ENCODE data around the gene SCN5A.

The SCN5A gene

DNA sequence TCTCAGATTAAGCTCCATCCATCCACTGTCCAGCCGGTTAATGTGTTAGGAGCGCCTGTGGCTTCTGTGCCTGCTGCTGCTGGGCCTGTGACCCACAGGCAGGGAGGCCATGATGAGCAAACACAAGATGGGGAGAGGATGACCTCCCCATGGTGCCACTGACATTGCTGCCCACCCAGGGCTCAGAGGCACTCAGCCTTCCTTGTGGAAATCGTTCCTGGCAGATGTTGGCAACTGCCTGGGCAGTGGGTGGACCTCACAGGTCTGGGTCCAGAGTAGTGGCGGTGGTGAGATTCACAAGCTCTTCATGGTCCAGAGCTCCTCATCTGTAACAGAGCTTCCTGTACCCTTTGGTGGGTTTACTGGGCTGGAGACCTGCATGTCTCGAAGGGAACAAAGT, 38.6 kb downstream of the SCN5A start:
- TF ChIP-seq, protein P1, sequence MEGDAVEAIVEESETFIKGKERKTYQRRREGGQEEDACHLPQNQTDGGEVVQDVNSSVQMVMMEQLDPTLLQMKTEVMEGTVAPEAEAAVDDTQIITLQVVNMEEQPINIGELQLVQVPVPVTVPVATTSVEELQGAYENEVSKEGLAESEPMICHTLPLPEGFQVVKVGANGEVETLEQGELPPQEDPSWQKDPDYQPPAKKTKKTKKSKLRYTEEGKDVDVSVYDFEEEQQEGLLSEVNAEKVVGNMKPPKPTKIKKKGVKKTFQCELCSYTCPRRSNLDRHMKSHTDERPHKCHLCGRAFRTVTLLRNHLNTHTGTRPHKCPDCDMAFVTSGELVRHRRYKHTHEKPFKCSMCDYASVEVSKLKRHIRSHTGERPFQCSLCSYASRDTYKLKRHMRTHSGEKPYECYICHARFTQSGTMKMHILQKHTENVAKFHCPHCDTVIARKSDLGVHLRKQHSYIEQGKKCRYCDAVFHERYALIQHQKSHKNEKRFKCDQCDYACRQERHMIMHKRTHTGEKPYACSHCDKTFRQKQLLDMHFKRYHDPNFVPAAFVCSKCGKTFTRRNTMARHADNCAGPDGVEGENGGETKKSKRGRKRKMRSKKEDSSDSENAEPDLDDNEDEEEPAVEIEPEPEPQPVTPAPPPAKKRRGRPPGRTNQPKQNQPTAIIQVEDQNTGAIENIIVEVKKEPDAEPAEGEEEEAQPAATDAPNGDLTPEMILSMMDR (IDR thresholded peaks at IDR 0.05; ENCODE audit: low read depth, low read length): no peak
- TF ChIP-seq MYC (IDR thresholded peaks at IDR 0.05; ENCODE audit: low read depth, low read length) (no peak), POLR2A (IDR thresholded peaks at IDR 0.05; ENCODE audit: extremely low read depth, insufficient read length) (no peak)
- TF ChIP-seq, protein P2, sequence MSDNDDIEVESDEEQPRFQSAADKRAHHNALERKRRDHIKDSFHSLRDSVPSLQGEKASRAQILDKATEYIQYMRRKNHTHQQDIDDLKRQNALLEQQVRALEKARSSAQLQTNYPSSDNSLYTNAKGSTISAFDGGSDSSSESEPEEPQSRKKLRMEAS (IDR thresholded peaks at IDR 0.05; ENCODE audit: low read depth, low read length): no peak
- no peak overlapping the region for H3K4me3 ChIP-seq (ENCODE audit: low read depth, low read length)
- DNase-seq (ENCODE audit: low read depth): no peak

DNA sequence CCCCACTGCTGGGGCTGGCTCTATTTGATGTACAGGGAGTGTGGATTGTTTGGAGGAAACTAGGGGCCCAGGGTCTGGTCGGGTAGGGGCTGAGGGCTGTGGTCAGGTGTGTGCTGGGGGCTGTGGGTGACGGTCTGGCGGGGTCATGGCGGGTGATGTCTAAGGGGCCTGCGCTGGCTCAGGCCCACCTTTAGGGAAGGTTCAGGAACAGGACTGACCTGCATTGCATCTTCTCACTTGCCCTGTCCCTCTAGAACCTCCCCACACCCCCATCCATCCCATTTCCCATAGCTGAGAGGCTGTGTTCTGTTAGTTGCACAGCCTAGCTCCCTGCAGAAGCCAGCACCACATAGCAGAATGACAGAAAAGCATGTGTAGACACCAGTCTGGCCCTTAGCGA, 39.1 kb downstream of the SCN5A start:
- DNase-seq (ENCODE audit: low read depth): no peak
- TF ChIP-seq, protein P2 (IDR thresholded peaks at IDR 0.05; ENCODE audit: low read depth, low read length): no peak
- TF ChIP-seq MYC (IDR thresholded peaks at IDR 0.05; ENCODE audit: low read depth, low read length): no peak
- TF ChIP-seq, protein P1 (IDR thresholded peaks at IDR 0.05; ENCODE audit: low read depth, low read length): no peak
- TF ChIP-seq POLR2A (IDR thresholded peaks at IDR 0.05; ENCODE audit: extremely low read depth, insufficient read length): no peak
- no peak overlapping the region for H3K4me3 ChIP-seq (ENCODE audit: low read depth, low read length)

DNA sequence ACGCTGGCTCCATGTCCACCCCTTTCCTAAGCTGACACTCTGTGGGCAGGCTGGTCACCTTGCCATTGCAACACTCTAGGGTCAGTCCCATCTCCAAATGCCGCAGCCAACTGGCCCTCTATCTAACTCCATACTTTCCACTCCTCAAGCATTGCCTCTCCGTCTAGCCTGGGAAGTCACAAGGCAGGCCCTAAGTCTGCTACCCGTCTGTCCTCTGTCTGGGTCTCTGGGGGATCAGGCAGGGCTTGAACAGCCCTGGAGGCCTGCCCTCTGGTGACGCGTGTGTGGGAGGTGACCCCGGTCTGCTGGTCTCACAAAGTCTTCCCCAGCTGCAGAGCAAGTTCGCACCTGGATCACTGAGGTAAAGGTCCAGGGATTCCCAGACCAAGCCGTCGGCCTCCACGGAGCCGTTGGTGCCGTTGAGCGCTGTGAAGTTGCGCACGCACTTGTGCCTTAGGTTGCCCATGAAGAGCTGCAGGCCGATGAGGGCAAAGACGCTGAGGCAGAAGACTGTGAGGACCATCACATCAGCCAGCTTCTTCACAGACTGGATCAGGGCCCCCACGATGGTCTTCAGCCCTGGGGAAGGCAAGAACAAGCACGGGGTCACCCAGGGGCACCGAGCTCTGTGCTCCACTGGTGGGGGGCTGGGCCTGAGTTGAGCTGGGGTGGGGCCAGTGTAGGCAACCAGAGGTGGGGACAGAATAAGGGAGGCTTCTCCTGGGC, 39.9 kb downstream of the SCN5A start:
- DNase-seq (ENCODE audit: low read depth): peak; percentile 4
- TF ChIP-seq MYC (IDR thresholded peaks at IDR 0.05; ENCODE audit: low read depth, low read length) (no peak), POLR2A (IDR thresholded peaks at IDR 0.05; ENCODE audit: extremely low read depth, insufficient read length) (no peak)
- TF ChIP-seq, protein P1 (IDR thresholded peaks at IDR 0.05; ENCODE audit: low read depth, low read length): no peak
- TF ChIP-seq, protein P2 (IDR thresholded peaks at IDR 0.05; ENCODE audit: low read depth, low read length): no peak

DNA sequence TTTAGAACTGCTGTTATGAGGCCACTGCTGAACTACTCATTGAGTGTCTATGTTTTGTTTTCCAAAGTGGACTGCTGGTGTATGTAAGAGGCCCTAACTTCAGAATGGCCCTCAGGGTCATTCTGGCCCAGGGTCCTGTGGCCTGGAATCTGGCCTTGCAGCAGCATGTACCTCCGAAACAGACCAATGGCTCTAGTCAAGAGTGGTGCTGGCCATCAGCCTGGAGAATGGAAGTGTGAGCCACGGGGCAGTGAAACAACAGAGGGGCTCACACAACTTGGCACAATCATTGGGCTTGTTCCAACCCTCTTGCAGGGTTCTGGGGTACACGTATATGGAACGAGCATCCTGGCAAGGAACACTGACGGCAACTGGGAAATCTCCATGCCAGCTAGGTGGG, 40.5 kb downstream of the SCN5A start:
- no peak for DNase-seq (ENCODE audit: low read depth)
- no peak overlapping the region for H3K4me3 ChIP-seq (ENCODE audit: low read depth, low read length)
- TF ChIP-seq MYC (IDR thresholded peaks at IDR 0.05; ENCODE audit: low read depth, low read length) (no peak), POLR2A (IDR thresholded peaks at IDR 0.05; ENCODE audit: extremely low read depth, insufficient read length) (no peak)
- TF ChIP-seq, protein P1 (IDR thresholded peaks at IDR 0.05; ENCODE audit: low read depth, low read length): no peak
- TF ChIP-seq, protein P2 (IDR thresholded peaks at IDR 0.05; ENCODE audit: low read depth, low read length): no peak

More for the DNA sequence above, 39.9 kb downstream of the SCN5A start:
- H3K4me3 ChIP-seq (ENCODE audit: low read depth, low read length): no peak overlapping the region

DNA sequence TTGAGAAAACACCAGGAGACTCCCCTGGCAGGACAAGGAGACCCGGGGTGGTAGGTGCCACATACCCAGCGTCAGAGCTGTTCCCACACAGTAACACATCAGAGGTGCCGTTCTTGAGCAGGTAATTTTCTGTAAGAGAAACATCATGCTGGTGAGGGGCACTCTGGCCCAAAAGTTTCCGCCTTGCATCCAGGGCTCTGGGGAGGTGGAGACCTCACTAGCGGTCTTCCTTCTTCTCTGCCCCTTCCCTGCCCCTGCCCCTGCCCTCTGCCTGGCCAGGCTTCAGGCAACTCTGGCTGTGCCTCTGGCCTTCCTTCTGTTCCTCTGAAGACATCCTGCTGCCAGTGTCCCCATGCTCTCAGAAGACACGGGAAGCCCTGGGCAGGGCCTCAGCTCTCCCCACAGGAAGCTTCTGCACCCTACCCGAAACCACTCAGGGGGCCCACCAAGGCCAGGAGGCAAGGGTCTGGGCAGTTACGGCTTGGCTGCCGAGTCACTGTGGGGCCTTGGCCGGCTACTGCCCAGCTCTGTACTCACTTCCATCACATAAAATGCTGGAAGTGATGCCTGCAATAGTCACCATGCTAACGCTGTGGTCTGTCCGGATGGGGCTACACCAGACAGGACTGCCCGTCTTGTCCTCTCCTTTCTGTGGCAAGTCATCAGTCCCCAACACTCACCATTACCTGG, 41.3 kb downstream of the SCN5A start:
- no peak overlapping the region for H3K4me3 ChIP-seq (ENCODE audit: low read depth, low read length)
- no peak for DNase-seq (ENCODE audit: low read depth)
- TF ChIP-seq, protein P2 (IDR thresholded peaks at IDR 0.05; ENCODE audit: low read depth, low read length): no peak
- TF ChIP-seq MYC (IDR thresholded peaks at IDR 0.05; ENCODE audit: low read depth, low read length) (no peak), POLR2A (IDR thresholded peaks at IDR 0.05; ENCODE audit: extremely low read depth, insufficient read length) (no peak)
- TF ChIP-seq, protein P1 (IDR thresholded peaks at IDR 0.05; ENCODE audit: low read depth, low read length): no peak
